WERI-Rb-1 (cell line): Measurements from ENCODE around the gene DYSF.

ENCODE experiments used
- DNase-seq: peaks from one replicate; pipeline ENCODE4 v3.0.0-alpha.2; 2020
- H3K27ac ChIP-seq: fragments of 250-450 bp; sonication (Bioruptor Pico); 2 replicates; pipeline ENCODE4 v1.5.1; 2020; ENCODE audit warnings: mild to moderate bottlenecking, moderate library complexity
- H3K27me3 ChIP-seq: fragments of 250-450 bp; sonication (Bioruptor Pico); 2 replicates; pipeline ENCODE4 v1.5.1; 2021; ENCODE audit warnings: mild to moderate bottlenecking, low read depth, moderate library complexity; ENCODE audit not compliant: insufficient read depth, severe bottlenecking
- H3K36me3 ChIP-seq: fragments of 250-450 bp; sonication (Bioruptor Pico); 2 replicates; pipeline ENCODE4 v1.5.1; 2020; ENCODE audit warnings: mild to moderate bottlenecking, moderate library complexity
- H3K4me3 ChIP-seq: 2 replicates; pipeline ENCODE4 v1.5.1; 2011; ENCODE audit warnings: low read depth, mild to moderate bottlenecking, control low read depth, low read length
- H3K9me3 ChIP-seq: fragments of 250-450 bp; sonication (Bioruptor Pico); 2 replicates; pipeline ENCODE4 v1.5.1; 2021; ENCODE audit warnings: mild to moderate bottlenecking, moderate library complexity; ENCODE audit not compliant: severe bottlenecking
- TF ChIP-seq, protein P1 (sequence below): IDR thresholded peaks from 2 replicates; pipeline ENCODE4 v1.5.1; 2011; ENCODE audit warnings: low read depth, mild to moderate bottlenecking, control low read depth, inconsistent platforms, low read length

The DYSF gene

GRCh38 chr2:71727562-71727961 is 274.2 kb downstream of the DYSF start:
- H3K27me3 ChIP-seq = peaks cover 6% of the 10 kb centered on the region
- H3K9me3 ChIP-seq = peaks cover 7% of the 10 kb centered on the region
- H3K4me3 ChIP-seq = no peak overlapping the region
- H3K27ac ChIP-seq = no peak overlapping the region
- TF ChIP-seq, protein P1, sequence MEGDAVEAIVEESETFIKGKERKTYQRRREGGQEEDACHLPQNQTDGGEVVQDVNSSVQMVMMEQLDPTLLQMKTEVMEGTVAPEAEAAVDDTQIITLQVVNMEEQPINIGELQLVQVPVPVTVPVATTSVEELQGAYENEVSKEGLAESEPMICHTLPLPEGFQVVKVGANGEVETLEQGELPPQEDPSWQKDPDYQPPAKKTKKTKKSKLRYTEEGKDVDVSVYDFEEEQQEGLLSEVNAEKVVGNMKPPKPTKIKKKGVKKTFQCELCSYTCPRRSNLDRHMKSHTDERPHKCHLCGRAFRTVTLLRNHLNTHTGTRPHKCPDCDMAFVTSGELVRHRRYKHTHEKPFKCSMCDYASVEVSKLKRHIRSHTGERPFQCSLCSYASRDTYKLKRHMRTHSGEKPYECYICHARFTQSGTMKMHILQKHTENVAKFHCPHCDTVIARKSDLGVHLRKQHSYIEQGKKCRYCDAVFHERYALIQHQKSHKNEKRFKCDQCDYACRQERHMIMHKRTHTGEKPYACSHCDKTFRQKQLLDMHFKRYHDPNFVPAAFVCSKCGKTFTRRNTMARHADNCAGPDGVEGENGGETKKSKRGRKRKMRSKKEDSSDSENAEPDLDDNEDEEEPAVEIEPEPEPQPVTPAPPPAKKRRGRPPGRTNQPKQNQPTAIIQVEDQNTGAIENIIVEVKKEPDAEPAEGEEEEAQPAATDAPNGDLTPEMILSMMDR = no peak
- no peaks in the 10 kb centered on the region for H3K36me3 ChIP-seq
- no peak for DNase-seq

DNA sequence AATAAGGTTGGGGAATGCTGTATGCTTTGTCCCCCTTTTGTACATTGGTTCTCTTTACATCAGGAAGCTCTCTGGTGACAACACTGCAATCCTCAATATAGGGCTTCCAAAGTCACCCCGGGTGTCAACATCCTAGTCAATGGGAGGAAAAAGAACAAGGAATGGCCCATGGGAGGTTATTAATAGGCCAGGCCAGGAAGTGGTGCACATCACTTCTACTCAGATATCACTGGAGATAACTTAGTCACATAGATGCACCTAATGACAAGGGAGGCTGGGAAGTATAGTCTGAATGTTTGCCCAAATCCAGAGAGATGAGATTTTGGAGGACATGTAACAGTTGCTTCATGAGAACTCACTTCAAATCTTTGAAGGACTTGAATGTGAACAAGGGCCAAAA is 274.7 kb downstream of the DYSF start:
- Histone ChIP-seq H3K9me3 (peaks cover 7% of the 10 kb centered on the region), H3K27me3 (peaks cover 6% of the 10 kb centered on the region), H3K27ac (no peak overlapping the region), H3K36me3 (no peaks in the 10 kb centered on the region), H3K4me3 (no peak overlapping the region)
- TF ChIP-seq, protein P1 = no peak
- no peak for DNase-seq

- peaks cover 2% of the 10 kb centered on the region for H3K9me3 ChIP-seq
- peaks cover 6% of the 10 kb centered on the region for H3K27me3 ChIP-seq
- no peak overlapping the region for H3K27ac ChIP-seq
- H3K4me3 ChIP-seq = no peak overlapping the region
- no peaks in the 10 kb centered on the region for H3K36me3 ChIP-seq
- no peak for DNase-seq
- TF ChIP-seq, protein P1 = no peak
Measured at GRCh38 chr2:71730785-71731383, 277.5 kb downstream of the DYSF start.

GRCh38 chr2:71734620-71735019 is 281.3 kb downstream of the DYSF start:
- H3K36me3 ChIP-seq = no peaks in the 10 kb centered on the region

DNA sequence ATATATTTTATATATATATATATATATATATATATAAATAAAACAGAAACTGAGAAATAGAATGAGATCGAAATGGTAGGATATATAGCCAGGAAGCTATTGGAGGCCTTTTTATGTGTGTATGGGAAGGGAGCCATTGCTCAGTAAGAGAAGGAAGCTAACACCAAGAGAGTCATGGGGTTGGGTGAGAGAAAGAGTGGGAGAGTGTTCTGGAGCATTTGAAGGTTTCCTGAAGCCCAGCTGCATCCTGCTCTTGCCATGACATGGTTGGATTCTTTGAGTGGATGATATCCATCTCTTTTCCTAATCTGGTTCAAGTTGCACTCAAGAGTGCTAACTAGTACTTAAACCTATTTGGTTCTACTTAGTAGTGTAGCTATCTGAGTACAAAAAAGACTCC is 282.3 kb downstream of the DYSF start:
- Histone ChIP-seq H3K36me3 (no peaks in the 10 kb centered on the region), H3K27me3 (peaks cover 1% of the 10 kb centered on the region), H3K4me3 (no peak overlapping the region), H3K27ac (no peak overlapping the region), H3K9me3 (peaks cover 2% of the 10 kb centered on the region)
- TF ChIP-seq, protein P1 = no peak
- no peak for DNase-seq

More at GRCh38 chr2:71734620-71735019, 281.3 kb downstream of the DYSF start:
- TF ChIP-seq, protein P1 = no peak
- no peak for DNase-seq
- peaks cover 6% of the 10 kb centered on the region for H3K27me3 ChIP-seq
- no peak overlapping the region for H3K4me3 ChIP-seq
- peaks cover 2% of the 10 kb centered on the region for H3K9me3 ChIP-seq
- H3K27ac ChIP-seq = no peak overlapping the region
